Measurements from ENCODE around the gene KLC4.
"Not testable (repeated sequence)": the region's sequence is repeated elsewhere in the genome, so short reads cannot be mapped to it uniquely, and the experiment has no call there.

The KLC4 gene

DNA sequence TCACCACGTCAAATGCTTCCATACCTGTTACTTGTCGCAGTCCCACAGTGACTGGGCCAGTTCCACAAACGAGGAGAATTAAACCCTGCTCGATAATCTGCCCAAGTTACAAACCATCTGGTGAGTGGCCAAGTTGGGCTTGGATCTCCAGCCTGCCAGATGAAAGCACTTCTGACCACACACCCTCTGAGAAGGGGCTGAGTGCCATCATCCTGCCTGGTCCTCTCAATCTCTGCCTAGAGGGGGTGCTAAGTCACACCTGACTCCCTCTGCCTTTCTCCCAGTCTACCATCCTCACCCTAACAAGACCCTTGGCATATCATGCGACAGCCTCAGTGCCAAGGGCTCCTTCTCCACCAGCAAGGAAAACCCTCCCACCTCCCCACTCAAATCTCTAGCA lies 22.2 kb upstream of the KLC4 start:
- no peak for DNase-seq

DNA sequence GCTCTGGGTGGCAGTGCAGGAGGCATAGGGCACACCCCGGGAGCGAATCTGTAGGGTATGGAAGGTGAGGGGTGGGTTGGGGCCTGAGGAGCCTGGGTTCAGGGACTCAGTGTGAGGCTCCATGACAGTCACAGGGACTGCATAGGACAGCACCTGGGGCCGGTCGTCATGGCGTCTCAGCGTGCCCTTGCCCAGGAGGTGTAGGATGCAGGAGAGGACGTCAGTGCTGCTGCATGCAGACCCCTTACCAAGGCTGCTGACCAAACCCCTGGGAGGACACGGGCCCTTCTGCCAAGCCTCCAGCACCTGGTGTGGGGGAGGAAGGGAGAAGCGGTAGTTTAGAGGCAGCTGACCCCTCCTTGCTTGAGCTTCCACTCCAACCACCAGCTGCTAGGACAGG lies 21.7 kb upstream of the KLC4 start:
- no peak for DNase-seq

DNA sequence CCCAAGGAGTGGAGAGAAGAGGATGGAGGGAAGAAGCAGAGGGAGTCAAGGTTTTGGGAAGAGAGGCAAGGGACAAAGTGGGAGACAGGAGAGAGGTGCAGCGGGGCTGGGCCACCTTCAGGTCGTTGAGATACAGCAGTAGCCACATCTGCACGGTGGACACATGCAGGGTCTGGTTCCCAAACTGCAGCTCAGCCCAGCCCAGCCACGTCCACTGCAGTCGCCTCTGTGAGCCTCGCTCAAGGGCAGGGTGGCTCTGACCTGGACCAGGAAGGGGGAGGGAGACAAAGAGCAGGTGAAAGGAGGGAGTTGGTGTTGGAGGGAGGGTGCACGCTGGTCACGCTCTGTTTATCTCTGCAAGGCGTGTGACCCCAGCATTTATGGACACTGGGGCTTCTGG lies 20.7 kb upstream of the KLC4 start:
- no peak for DNase-seq

GRCh38 chr6:43040542-43041257 lies 18.7 kb upstream of the KLC4 start:
- DNase-seq = no peak

DNA sequence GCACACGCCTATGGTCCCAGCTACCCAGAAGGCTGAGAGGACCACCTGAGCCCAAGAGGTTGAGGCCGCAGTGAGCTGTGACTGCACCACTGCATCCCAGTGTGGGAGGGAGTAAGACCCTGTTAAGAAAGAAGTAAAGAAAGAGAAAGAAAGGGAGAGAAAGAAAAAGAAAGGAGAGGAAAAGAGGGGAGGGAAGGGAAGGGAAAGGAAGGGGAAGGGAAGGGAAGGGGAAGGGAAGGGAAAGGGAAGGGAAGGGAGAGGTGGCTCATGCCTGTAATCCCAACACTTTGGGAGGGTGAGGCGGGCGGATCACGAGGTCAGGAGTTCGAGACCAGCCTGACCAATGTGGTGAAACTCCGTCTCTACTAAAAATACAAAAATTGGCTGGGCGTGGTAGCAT lies 18.0 kb upstream of the KLC4 start:
- DNase-seq = not testable (repeated sequence)

DNA sequence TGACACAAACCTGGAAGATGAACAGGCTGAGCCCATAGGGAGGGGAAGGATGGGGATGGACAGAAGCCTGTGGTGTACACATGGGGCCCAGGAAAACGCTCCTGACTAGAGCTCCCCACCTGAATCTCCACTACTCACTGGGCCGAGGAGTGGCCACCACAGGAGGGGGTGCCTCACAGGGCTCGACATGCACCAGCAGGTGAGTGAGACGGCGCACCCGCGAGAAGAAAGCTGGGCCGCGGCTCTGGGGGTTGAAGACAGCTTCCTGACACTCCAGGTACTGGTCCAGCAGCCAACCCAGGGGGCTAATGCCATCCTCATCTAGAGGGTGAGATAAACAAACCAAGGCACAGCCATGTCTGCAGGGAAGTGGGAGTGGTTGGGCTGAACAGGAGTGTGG lies 16.1 kb upstream of the KLC4 start:
- no peak for DNase-seq

- DNase-seq = no peak
These were observed 14.0 kb upstream of the KLC4 start for GRCh38 chr6:43045371-43045930.

- DNase-seq = no peak
These were observed 11.4 kb upstream of the KLC4 start for GRCh38 chr6:43047998-43048397.

GRCh38 chr6:43050981-43051380 lies 8.4 kb upstream of the KLC4 start:
- DNase-seq = no peak

DNA sequence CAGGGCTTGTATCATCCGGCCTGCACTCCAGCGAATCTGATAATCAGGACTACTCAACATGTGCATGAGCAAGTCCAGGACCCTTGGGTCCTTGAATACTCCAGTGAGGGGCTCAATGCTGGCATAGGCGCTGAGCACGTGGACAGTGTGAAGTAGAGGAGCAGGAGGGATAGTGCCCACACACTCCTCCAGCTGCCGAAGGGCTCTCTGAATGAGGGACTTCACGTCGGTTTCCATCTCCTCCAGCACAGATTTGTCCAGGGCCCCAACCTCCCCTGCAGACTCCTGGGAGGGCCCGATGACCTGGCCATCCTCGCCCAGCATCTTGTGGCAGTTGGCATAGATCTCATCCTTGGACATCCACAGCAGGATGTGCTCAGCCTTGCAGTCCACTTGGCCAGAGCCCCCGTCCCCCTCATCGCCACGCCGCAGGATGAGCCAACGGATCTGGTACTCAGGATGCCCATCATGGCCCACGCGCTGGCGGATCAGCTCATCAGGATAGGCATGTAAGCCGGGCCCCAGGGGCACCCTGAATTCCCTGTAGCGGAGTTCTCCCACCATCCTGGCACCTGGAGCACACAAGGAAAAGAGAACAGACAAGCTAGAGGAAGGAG lies 7.1 kb upstream of the KLC4 start:
- DNase-seq = no peak

DNA sequence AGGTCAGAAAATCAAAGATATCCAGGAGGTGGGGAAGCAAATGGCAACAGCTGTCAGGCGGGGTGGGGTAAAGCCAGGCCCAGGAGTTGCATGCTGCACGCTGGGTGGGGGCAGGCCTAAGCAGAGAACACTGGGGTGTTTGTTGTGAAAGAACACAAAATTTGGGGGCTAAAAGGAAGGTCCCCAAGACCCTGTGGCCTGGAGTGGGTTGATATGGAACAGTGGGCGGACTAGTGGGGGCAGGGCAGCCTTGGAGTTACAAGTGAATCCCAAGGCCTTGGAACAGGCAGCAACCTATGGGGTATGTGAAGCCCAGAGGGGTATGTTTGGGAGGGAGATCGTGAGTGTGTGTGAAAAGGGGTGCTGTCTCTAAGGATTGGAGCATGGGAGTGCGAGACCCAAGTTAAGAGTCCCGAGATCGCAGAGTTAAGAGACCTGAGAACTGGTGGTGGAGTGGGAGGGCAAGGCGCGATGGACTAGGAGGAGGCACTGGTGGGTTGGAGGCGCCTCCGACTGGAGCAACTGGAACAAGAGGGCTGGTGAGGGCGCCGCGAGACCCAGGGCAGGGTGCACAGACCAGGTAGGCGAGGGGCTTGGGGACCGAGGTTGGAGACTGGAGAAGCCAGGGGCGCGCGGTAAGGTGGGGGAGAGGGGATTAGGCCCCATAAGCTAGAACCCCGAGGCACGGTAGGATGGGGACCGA lies 6.4 kb upstream of the KLC4 start:
- no peak for DNase-seq

DNA sequence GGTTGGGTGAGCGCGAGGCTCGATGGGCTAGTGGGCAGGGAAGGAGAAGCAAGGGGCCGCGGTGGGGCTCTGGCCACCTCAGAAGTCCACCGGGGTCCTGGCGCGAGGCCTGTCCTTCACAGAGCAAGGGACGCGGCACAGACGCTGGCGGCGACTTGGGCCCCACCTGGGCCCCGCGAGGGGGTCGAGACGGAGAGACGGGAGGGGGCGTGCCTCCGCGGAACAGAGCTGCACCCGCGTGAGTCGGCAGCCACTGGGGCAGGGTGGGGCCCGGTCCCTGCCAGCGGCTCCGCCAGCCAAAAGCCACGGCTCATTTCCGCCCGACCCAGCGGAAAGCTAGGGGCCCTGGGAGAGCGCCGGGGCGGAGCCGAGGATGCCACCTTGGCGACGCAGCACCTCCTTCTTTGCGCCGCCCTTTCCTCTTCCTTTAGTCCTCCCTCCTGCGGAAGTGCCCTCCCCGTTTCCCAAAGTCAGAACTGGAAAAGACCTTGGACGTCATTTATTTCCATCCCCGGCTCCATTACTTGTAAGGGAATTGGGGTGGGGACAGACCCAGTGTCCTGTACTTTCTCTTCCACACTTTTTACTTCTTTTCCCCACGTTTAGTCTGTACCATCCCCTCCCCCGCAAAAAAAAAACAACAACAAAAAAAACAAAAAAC lies 5.8 kb upstream of the KLC4 start, which contains the start of gene CUL7:
Gene CUL7, minus strand, starts transcription at position 307 of the 661 bp plus-strand sequence. CDS start 1,063 bp downstream, outside the sequence.
- peak; percentile 59 for DNase-seq

GRCh38 chr6:43054206-43054943 lies 5.1 kb upstream of the KLC4 start:
- DNase-seq = no peak

GRCh38 chr6:43055966-43056365 lies 3.5 kb upstream of the KLC4 start:
- no peak for DNase-seq

DNA sequence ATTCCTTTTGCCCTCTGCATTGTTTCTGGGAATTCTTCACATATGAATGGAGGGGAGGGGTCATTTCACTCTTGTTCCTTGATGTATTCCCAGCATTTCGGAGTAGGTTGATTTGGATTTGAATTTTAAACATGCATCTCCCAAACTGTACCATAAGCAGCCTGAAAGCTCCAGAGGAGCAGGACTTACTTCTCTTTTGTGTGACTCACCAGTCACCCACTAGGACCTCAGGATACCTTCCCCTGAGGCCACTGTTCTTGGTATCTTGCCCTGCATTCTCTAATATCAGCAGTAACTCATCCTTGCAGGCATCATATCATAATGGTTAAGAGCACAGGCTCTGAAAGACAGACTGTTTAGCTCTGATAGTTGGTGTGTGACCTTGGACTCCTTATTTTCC lies 900 bp upstream of the KLC4 start:
- DNase-seq = no peak

- DNase-seq = no peak
These were observed 763 bp downstream of the KLC4 start for GRCh38 chr6:43060034-43060754.

- DNase-seq = no peak
These were observed 1.6 kb downstream of the KLC4 start for GRCh38 chr6:43060755-43061633.

DNA sequence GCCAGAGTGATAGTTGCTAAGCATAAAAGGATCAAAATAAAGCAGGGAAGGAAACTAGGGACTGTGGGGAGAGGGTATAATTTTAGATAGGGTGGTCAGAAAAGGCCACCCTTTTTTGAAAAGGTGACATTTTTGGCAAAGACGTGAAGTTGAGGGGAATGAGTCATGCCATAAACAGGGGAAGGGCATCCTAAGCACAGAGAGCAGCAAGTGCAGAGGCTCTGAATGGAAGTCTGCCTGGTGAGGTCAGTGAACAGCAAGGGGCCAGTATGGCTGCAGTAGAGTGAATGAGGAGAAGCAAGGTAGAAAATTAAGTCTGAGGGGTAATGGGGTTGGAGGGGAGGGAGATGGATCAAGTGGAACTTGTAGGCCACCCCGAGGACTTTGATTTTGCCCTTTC lies 2.4 kb downstream of the KLC4 start:
- DNase-seq = no peak

DNA sequence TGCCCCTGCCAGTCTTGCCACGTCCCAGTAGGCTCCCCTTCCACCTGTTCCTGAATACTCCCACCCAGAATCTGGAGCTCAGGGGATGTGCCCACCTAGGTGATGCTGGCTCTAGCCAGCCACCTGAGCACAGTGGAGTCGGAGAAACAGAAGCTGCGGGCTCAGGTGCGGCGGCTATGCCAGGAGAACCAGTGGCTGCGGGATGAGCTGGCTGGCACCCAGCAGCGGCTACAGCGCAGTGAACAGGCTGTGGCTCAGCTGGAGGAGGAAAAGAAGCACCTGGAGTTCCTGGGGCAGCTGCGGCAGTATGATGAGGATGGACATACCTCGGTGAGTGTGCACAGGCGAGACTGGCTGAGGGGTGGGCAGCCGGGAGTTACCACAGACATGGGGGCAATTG lies 3.4 kb downstream of the KLC4 start:
- no peak for DNase-seq

DNA sequence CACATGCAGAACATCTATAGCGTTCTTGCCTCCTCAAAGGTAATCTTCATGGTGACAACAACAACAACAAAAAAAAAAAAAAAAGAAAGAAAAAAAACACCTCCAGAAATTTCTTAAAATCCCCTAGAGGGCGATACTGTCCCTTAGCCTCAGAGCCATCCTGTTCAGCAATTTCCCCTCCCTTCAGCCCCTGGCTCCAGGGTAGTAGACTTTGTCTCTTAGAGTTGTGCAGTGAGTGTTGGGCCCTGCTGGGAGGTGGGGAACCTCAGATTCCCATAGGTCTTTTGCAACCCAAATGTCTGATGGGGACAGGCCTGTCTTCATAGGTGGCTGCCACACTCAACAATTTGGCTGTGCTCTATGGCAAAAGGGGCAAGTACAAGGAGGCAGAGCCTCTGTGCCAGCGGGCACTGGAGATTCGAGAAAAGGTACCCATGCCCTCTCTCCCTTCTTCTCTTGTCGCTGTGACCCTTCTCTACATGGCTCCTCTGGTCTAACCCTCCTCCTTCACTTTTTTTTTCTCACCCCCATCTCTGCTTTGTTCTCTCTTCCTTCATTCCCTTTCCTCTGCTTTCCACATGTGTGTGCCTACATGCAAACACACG lies 10.7 kb downstream of the KLC4 start:
- DNase-seq = no peak
